ENCODE data around the gene DDX31. TPM values are rescaled to one million over a fixed set of nuclear protein-coding genes. Genes with fewer than 3 reads are reported as not detected.
"Not testable (repeated sequence)": the region's sequence is repeated elsewhere in the genome, so short reads cannot be mapped to it uniquely, and the experiment has no call there.

The DDX31 gene
- total RNA-seq, result 10 to 100 TPM; 41.0 to 44.8 (median 41.3) TPM

DNA sequence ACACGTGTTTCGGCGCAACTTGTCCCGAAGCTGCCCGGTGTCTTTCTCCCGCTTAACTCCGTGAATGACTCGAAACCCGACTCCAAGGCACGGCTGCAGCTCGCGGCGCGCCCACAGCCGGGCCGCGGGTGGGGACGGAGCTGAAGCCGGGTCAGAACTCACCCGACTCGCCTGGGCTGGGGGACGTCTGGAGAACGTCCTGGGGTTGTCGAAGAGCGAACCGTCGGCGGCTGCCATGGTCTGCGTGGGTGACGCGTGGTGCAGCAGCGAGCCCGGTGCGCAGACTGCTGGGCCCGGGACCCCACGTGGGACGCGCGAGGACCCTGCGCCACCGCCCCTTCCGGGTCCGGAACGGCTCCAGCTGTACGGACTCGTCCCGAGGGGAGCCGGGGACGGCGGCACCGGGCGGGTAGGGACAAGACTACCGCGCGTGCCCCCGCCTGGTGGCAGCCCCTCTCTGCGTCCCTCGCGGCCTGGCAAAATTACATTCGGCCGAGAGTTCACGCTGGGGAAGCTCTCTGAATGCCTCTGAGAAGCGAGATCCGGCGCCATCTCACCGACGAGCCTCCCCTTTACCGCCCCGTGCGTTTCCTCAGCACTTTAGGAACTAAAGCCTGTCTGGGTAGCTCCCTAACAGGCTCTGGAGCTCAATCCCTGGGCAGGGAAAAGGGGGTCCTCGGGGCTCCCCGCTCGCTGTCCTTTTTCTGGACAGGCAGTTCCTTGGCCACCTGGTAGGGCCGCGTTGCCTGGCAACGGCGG is at the start of gene DDX31:
TSS of gene DDX31 (minus strand) at position 286 of the 759 bp plus-strand sequence. CDS start at position 237, 49 bp downstream.
- H3K4me3 Mint-ChIP-seq, result peak within 1 kb of the TSS; percentile 94
- peaks cover 6% of the 10 kb centered on the region for H3K36me3 Mint-ChIP-seq (ENCODE audit: insufficient read depth)
- H3K4me1 Mint-ChIP-seq (ENCODE audit: low read depth), result peaks cover 52% of the 10 kb centered on the region
- H3K27me3 Mint-ChIP-seq (ENCODE audit: low read depth), result no peaks in the 10 kb centered on the region
- DNase-seq (peak; percentile 85), ATAC-seq (peak; percentile 91 to 92)
- H3K9me3 Mint-ChIP-seq, result no peaks in the 10 kb centered on the region

DNA sequence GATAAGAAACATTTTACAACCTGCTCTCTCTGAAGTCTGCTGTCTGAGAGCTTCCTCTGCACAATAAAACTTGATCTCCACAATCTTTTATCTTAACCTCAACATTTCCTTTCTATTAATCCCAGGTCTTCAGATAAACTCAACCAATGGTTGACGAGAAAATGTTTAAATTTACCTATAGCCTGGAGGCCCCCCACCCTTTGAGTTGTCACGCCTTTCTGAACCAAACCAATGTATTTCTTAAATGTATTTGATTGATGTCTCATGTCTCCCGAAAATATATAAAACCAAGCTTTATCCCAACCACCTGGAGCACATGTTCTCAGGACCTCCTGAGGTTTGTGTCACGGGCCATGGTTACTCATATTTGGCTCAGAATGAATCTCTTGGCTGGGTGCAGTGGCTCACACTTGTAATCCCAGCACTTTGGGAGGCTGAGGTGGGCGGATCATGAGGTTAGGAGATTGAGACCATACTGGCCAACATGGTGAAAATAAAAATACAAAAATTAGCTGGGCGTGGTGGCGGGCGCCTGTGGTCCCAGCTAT is 48.7 kb upstream of the DDX31 start:
- ATAC-seq; DNase-seq; H3K4me1 Mint-ChIP-seq (ENCODE audit: low read depth); H3K4me3 Mint-ChIP-seq; H3K9me3 Mint-ChIP-seq; H3K36me3 Mint-ChIP-seq (ENCODE audit: insufficient read depth): not testable (repeated sequence)
- H3K27me3 Mint-ChIP-seq (ENCODE audit: low read depth), result peaks cover 15% of the 10 kb centered on the region

DNA sequence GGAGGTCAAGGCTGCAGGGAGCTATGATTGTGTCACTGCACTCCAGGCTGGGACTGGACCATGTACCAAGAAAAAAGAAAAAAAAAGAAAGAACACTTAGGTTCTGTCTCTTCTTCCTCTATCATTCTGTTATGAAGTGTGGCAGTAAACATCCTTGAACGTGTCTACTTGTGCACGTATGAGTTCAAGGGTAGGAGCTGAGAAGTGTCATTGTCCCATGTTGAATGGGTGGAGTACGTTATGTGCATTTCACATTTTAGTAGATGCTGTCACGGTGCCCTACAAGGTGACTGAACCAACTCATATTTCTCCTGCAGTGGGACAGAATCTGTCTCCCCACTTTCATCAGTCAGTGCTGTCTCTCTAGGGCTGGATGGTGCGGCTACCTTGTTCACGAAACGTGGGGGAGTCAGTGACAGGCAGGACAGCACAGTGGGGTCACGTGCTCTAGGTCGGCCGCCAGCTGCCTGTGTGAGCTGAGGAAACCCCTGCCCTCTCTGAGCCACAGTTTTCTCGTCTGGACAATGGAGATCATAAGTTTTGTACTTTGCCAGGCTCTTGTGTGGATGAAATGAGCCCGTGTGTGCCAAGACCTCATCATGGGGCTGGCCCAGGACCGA is 47.7 kb upstream of the DDX31 start:
- no peaks in the 10 kb centered on the region for H3K9me3 Mint-ChIP-seq
- peaks cover 15% of the 10 kb centered on the region for H3K27me3 Mint-ChIP-seq (ENCODE audit: low read depth)
- ATAC-seq (no peak), DNase-seq (no peak)
- H3K4me1 Mint-ChIP-seq (ENCODE audit: low read depth), result peaks cover 7% of the 10 kb centered on the region
- no peak overlapping the region for H3K4me3 Mint-ChIP-seq
- no peaks in the 10 kb centered on the region for H3K36me3 Mint-ChIP-seq (ENCODE audit: insufficient read depth)

DNA sequence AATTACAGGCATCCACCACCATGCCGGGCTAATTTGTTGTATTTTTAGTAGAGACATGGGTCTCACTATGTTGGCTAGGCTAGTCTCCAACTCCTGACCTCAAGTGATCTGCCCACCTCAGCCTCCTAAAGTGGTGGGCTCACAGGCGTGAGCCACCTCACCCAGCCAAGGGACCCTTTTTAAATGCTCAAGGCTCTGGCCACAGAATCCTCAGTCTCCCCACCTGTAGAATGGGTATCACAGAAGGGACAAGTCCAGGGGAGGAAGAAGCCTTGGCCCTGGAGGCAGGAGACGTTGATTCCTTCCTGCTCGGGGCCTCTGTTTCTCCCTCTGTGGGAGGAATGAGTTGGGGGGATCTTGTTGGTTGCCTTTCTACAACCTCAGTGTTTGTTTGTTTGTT is 46.2 kb upstream of the DDX31 start:
- H3K4me3 Mint-ChIP-seq, result no peak overlapping the region
- H3K4me1 Mint-ChIP-seq (ENCODE audit: low read depth), result peaks cover 7% of the 10 kb centered on the region
- H3K9me3 Mint-ChIP-seq, result no peaks in the 10 kb centered on the region
- H3K27me3 Mint-ChIP-seq (ENCODE audit: low read depth), result peaks cover 15% of the 10 kb centered on the region
- no peak for DNase-seq
- ATAC-seq, result no peak
- H3K36me3 Mint-ChIP-seq (ENCODE audit: insufficient read depth), result no peaks in the 10 kb centered on the region

- Mint-ChIP-seq H3K4me3 (no peak overlapping the region), H3K27me3 (ENCODE audit: low read depth) (peaks cover 6% of the 10 kb centered on the region), H3K36me3 (ENCODE audit: insufficient read depth) (no peaks in the 10 kb centered on the region), H3K9me3 (no peaks in the 10 kb centered on the region), H3K4me1 (ENCODE audit: low read depth) (no peaks in the 10 kb centered on the region)
- peak; percentile 53 to 59 for ATAC-seq
- DNase-seq, result no peak
These were observed 43.0 kb upstream of the DDX31 start for GRCh38 chr9:132712753-132713152.

- ATAC-seq (no peak), DNase-seq (no peak)
- Mint-ChIP-seq H3K9me3 (no peaks in the 10 kb centered on the region), H3K27me3 (ENCODE audit: low read depth) (peaks cover under 1% of the 10 kb centered on the region), H3K4me3 (no peak overlapping the region), H3K36me3 (ENCODE audit: insufficient read depth) (no peaks in the 10 kb centered on the region), H3K4me1 (ENCODE audit: low read depth) (no peaks in the 10 kb centered on the region)
These were observed 42.1 kb upstream of the DDX31 start for GRCh38 chr9:132711846-132712245.

DNA sequence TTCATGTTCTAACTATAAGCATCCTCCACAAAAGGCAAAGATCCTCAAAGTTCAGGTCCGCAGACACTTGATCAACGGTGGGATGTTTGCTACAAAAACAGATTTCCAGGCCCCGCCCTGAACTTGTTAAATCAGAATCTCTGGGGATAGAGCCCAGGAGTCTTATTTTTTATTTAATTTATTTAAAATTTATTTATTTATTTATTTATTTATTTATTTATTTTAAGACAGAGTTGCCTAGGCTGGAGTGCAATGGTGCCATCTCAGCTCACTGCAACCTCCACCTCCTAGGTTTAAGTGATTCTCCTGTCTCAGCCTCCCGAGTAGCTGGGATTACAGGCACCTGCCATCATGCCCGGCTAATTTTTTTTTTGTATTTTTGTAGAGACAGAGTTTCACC is 41.4 kb upstream of the DDX31 start:
- H3K4me1 Mint-ChIP-seq (ENCODE audit: low read depth); H3K27me3 Mint-ChIP-seq (ENCODE audit: low read depth); ATAC-seq; H3K9me3 Mint-ChIP-seq; DNase-seq; H3K4me3 Mint-ChIP-seq; H3K36me3 Mint-ChIP-seq (ENCODE audit: insufficient read depth): not testable (repeated sequence)

- H3K27me3 Mint-ChIP-seq (ENCODE audit: low read depth), result peaks cover 9% of the 10 kb centered on the region
- DNase-seq, result no peak
- no peak overlapping the region for H3K4me3 Mint-ChIP-seq
- no peaks in the 10 kb centered on the region for H3K36me3 Mint-ChIP-seq (ENCODE audit: insufficient read depth)
- H3K4me1 Mint-ChIP-seq (ENCODE audit: low read depth), result no peaks in the 10 kb centered on the region
- H3K9me3 Mint-ChIP-seq, result no peaks in the 10 kb centered on the region
- no peak for ATAC-seq
These were observed 40.5 kb upstream of the DDX31 start for GRCh38 chr9:132710333-132710732.

DNA sequence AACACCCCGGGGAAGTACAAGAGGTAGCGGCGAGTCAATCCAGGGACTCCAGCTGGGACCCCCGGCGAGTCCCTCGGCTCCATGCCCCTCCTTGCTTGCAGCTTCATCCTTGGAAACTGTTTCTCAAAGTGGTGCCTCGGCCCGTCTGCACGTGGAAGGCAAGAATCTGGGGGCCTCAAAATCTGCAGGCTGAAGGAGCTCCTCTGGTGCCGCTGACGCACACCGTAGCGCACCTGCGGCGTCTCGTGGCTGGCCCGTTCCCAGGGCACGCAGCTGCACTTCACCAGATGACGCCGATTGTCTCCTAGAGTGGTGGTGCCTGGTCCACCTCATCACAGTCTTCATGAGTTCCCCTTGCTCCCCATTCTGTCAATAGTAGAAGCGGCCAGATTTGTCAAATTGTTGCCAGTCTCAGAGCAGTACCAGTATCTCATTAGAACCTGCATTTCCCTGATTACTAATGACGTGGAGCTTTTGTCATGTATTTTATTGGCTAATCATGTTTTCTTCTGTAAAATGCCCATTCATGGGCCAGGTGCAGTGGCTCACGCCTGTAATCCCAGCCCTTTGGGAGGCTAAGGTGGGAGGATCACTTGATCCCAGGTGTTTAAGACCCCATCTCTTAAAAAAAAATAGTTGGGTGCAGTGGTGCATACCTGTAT is 39.1 kb upstream of the DDX31 start:
- DNase-seq, result no peak
- H3K27me3 Mint-ChIP-seq (ENCODE audit: low read depth), result peaks cover 15% of the 10 kb centered on the region

DNA sequence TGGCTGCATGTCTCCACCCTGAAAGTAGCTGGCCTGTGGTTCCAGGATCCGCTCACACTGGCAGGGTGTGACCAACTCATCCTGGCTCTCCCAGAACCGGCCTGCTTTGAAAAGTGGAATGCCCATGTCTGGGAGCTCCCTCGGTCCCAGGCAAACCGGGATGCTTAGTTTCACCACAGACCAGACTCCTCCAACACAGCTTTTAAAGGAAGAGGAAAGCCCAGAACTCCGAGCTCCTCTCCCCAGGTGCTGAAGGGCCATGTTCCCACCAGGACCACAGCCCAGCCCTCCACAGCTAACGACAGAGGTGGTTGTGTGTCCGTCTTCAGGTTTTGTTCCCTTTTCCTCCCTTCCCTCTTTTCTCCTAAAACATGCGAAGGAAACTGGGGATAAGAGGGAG is 38.5 kb upstream of the DDX31 start:
- DNase-seq, result no peak
- ATAC-seq, result no peak
- Mint-ChIP-seq H3K27me3 (ENCODE audit: low read depth) (peaks cover 16% of the 10 kb centered on the region), H3K36me3 (ENCODE audit: insufficient read depth) (no peaks in the 10 kb centered on the region), H3K9me3 (no peaks in the 10 kb centered on the region), H3K4me1 (ENCODE audit: low read depth) (no peaks in the 10 kb centered on the region), H3K4me3 (no peak overlapping the region)

More for the DNA sequence above, 39.1 kb upstream of the DDX31 start:
- no peak overlapping the region for H3K4me3 Mint-ChIP-seq
- no peaks in the 10 kb centered on the region for H3K9me3 Mint-ChIP-seq
- no peaks in the 10 kb centered on the region for H3K4me1 Mint-ChIP-seq (ENCODE audit: low read depth)
- no peak for ATAC-seq
- no peaks in the 10 kb centered on the region for H3K36me3 Mint-ChIP-seq (ENCODE audit: insufficient read depth)

- H3K27me3 Mint-ChIP-seq (ENCODE audit: low read depth), result peaks cover 16% of the 10 kb centered on the region
- peaks cover 4% of the 10 kb centered on the region for H3K9me3 Mint-ChIP-seq
- no peak for DNase-seq
- ATAC-seq, result no peak
- no peaks in the 10 kb centered on the region for H3K36me3 Mint-ChIP-seq (ENCODE audit: insufficient read depth)
- H3K4me1 Mint-ChIP-seq (ENCODE audit: low read depth), result no peaks in the 10 kb centered on the region
- no peak overlapping the region for H3K4me3 Mint-ChIP-seq
These were observed 33.6 kb upstream of the DDX31 start for GRCh38 chr9:132703336-132703735.

- Mint-ChIP-seq H3K27me3 (ENCODE audit: low read depth) (peaks cover 16% of the 10 kb centered on the region), H3K4me3 (no peak overlapping the region), H3K36me3 (ENCODE audit: insufficient read depth) (no peaks in the 10 kb centered on the region), H3K4me1 (ENCODE audit: low read depth) (no peaks in the 10 kb centered on the region), H3K9me3 (peaks cover 14% of the 10 kb centered on the region)
- no peak for DNase-seq
- no peak for ATAC-seq
These were observed 32.5 kb upstream of the DDX31 start for GRCh38 chr9:132702254-132702653.

GRCh38 chr9:132699956-132700355 is 30.2 kb upstream of the DDX31 start:
- H3K9me3 Mint-ChIP-seq, result peaks cover 27% of the 10 kb centered on the region
- H3K4me3 Mint-ChIP-seq, result no peak overlapping the region
- no peak for ATAC-seq

DNA sequence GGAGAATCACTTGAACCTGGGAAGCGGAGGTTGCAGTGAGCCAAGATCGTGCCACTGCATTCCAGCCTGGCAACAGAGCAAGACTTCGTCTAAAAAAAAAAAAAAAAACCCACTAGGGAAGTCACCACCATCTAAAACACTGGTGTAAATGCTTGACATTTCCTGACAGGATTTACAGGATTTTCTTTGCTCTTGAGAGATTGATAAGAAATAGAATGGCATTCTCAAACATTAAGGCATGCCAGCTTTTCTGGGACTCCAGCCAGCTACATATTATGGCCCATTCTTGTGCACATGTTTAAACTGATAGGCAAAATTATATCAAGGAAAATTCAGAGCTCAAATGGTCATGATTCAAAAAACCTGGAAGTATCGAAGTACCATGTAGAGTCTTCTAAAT is 29.2 kb upstream of the DDX31 start:
- Mint-ChIP-seq H3K36me3 (ENCODE audit: insufficient read depth) (no peaks in the 10 kb centered on the region), H3K27me3 (ENCODE audit: low read depth) (peaks cover 2% of the 10 kb centered on the region), H3K9me3 (peaks cover 27% of the 10 kb centered on the region), H3K4me3 (no peak overlapping the region), H3K4me1 (ENCODE audit: low read depth) (no peaks in the 10 kb centered on the region)
- no peak for ATAC-seq
- DNase-seq, result no peak

More at GRCh38 chr9:132699956-132700355, 30.2 kb upstream of the DDX31 start:
- H3K36me3 Mint-ChIP-seq (ENCODE audit: insufficient read depth), result no peaks in the 10 kb centered on the region
- no peak for DNase-seq
- H3K4me1 Mint-ChIP-seq (ENCODE audit: low read depth), result no peaks in the 10 kb centered on the region
- peaks cover 4% of the 10 kb centered on the region for H3K27me3 Mint-ChIP-seq (ENCODE audit: low read depth)
